GM04503 (cell line): Measurements from ENCODE around the gene MICOS13.

ENCODE experiments used
- DNase-seq: peaks from one replicate; pipeline ENCODE4 v3.0.0-alpha.2; 2012; ENCODE audit warnings: low read depth

MICOS13 gene

GRCh38 chr19:5628461-5628860, 51.9 kb downstream of the MICOS13 start:
- DNase-seq: no peak
